Neural cell (in vitro differentiated cells): ENCODE measurements around the gene NPHP4. TPM values are rescaled to one million over a fixed set of nuclear protein-coding genes. Genes with fewer than 3 reads are reported as not detected.
A peak's percentile ranks its signal among the peaks of the same experiment; 100 is the strongest.

Experiments
- H2AFZ ChIP-seq: fragments of 200-600, 300-800 bp; sonication (generic), shearing (Covaris generic); 2 replicates; pipeline ENCODE4 v1.6.0; 2014; ENCODE audit warnings: low read depth, mild to moderate bottlenecking, antibody characterized with exemption, low read length, moderate library complexity
- H3F3A ChIP-seq: fragments of 200-600 bp; shearing (Covaris generic); 2 replicates; pipeline ENCODE4 v1.6.1; 2016; ENCODE audit warnings: mild to moderate bottlenecking, moderate library complexity, mixed read lengths, antibody characterized with exemption, low read length; ENCODE audit not compliant: insufficient read depth, poor library complexity, severe bottlenecking
- H3K27ac ChIP-seq: fragments of 200-600, 300-800 bp; sonication (generic), shearing (Covaris generic); 2 replicates; pipeline ENCODE4 v1.5.1; 2014; ENCODE audit warnings: mild to moderate bottlenecking, low read length, moderate library complexity
- H3K27me3 ChIP-seq: fragments of 300-800, 200-600 bp; sonication (generic), shearing (Covaris generic); 2 replicates; pipeline ENCODE4 v1.6.0; 2014; ENCODE audit warnings: mild to moderate bottlenecking, low read depth, low read length, moderate library complexity; ENCODE audit not compliant: insufficient read depth
- H3K36me3 ChIP-seq: fragments of 300-800, 200-600 bp; sonication (generic), shearing (Covaris generic); 2 replicates; pipeline ENCODE4 v1.5.1; 2014; ENCODE audit warnings: mild to moderate bottlenecking, antibody characterized with exemption, low read length, moderate library complexity; ENCODE audit not compliant: insufficient read depth
- H3K4me2 ChIP-seq: fragments of 300-800, 200-600 bp; sonication (generic), shearing (Covaris generic); 2 replicates; pipeline ENCODE4 v1.6.0; 2014; ENCODE audit warnings: mild to moderate bottlenecking, low read length
- H3K4me3 ChIP-seq: fragments of 300-800, 200-600 bp; sonication (generic), shearing (Covaris generic); 2 replicates; pipeline ENCODE4 v1.5.1; 2014; ENCODE audit warnings: mild to moderate bottlenecking, low read length, moderate library complexity
- H3K79me2 ChIP-seq: fragments of 200-600 bp; shearing (Covaris generic); replicated peaks from 2 replicates; pipeline ENCODE4 v1.6.0; 2014; ENCODE audit warnings: mild to moderate bottlenecking, low read length, moderate library complexity; ENCODE audit not compliant: insufficient read depth
- H3K9ac ChIP-seq: fragments of 300-800, 200-600 bp; sonication (generic), shearing (Covaris generic); 2 replicates; pipeline ENCODE4 v1.6.1; 2016; ENCODE audit warnings: mild to moderate bottlenecking, low read length, mixed read lengths
- H3K9me2 ChIP-seq: fragments of 200-600 bp; shearing (Covaris generic); 2 replicates; pipeline ENCODE4 v1.6.1; 2016; ENCODE audit warnings: mild to moderate bottlenecking, low read length, mixed read lengths; ENCODE audit not compliant: insufficient read depth
- H3K9me3 ChIP-seq: fragments of 200-600, 300-800 bp; sonication (generic), shearing (Covaris generic); 2 replicates; pipeline ENCODE4 v1.6.1; 2016; ENCODE audit warnings: mild to moderate bottlenecking, mixed run types, low read length, moderate library complexity, mixed read lengths
- H4K20me1 ChIP-seq: fragments of 200-600 bp; shearing (Covaris generic); 2 replicates; pipeline ENCODE4 v1.6.1; 2016; ENCODE audit warnings: mild to moderate bottlenecking, mixed run types; ENCODE audit not compliant: insufficient read depth
- EP300 ChIP-seq: fragments of 450-650 bp; conservative IDR thresholded peaks from 2 replicates; pipeline ENCODE4 v1.6.1; 2014; ENCODE audit warnings: antibody characterized with exemption, mild to moderate bottlenecking, moderate library complexity; ENCODE audit not compliant: poor library complexity, severe bottlenecking
- EZH2 ChIP-seq: fragments of 200-600, 300-800 bp; shearing (Covaris generic), sonication (generic); IDR thresholded peaks from 2 replicates; pipeline ENCODE4 v1.6.1; 2014; ENCODE audit warnings: antibody characterized with exemption, low read length, borderline replicate concordance, mild to moderate bottlenecking; ENCODE audit not compliant: insufficient read depth, poor library complexity, severe bottlenecking
- MXI1 ChIP-seq: fragments of 450-650 bp; conservative IDR thresholded peaks from 2 replicates; pipeline ENCODE4 v1.6.1; 2014; ENCODE audit warnings: antibody characterized with exemption, mild to moderate bottlenecking; ENCODE audit not compliant: poor library complexity, severe bottlenecking
- POLR2AphosphoS5 ChIP-seq: IDR thresholded peaks from 2 replicates; pipeline ENCODE4 v1.6.1; 2012
- RAD21 ChIP-seq: fragments of 450-650 bp; conservative IDR thresholded peaks from 2 replicates; pipeline ENCODE4 v1.6.1; 2014; ENCODE audit warnings: antibody characterized with exemption, mild to moderate bottlenecking, moderate library complexity
- SMC3 ChIP-seq: fragments of 450-650 bp; conservative IDR thresholded peaks from 2 replicates; pipeline ENCODE4 v1.6.1; 2014; ENCODE audit warnings: antibody characterized with exemption, mild to moderate bottlenecking, moderate library complexity; ENCODE audit not compliant: poor library complexity
- TAF1 ChIP-seq: IDR thresholded peaks from 2 replicates; pipeline ENCODE4 v1.6.1; 2012; ENCODE audit warnings: low read depth
- polyA plus RNA-seq: library from polyadenylated mRNA; depleted of rRNA; stranded (reverse); fragments of >200 nt; gene quantifications from 2 replicates; pipeline ENCODE4 v1.2.3, GENCODE V29; 2014
- TF ChIP-seq, protein P1 (sequence below): IDR thresholded peaks from 2 replicates; pipeline ENCODE4 v1.6.1; 2012; ENCODE audit warnings: borderline replicate concordance
- TF ChIP-seq, protein P2 (sequence below): fragments of 450-650 bp; IDR thresholded peaks from 2 replicates; pipeline ENCODE4 v1.5.1; 2014; ENCODE audit warnings: antibody characterized with exemption, mild to moderate bottlenecking, moderate library complexity; ENCODE audit not compliant: poor library complexity, severe bottlenecking

Gene NPHP4
- polyA plus RNA-seq, 1 donor from 2014 or later, result 17.1 TPM

DNA sequence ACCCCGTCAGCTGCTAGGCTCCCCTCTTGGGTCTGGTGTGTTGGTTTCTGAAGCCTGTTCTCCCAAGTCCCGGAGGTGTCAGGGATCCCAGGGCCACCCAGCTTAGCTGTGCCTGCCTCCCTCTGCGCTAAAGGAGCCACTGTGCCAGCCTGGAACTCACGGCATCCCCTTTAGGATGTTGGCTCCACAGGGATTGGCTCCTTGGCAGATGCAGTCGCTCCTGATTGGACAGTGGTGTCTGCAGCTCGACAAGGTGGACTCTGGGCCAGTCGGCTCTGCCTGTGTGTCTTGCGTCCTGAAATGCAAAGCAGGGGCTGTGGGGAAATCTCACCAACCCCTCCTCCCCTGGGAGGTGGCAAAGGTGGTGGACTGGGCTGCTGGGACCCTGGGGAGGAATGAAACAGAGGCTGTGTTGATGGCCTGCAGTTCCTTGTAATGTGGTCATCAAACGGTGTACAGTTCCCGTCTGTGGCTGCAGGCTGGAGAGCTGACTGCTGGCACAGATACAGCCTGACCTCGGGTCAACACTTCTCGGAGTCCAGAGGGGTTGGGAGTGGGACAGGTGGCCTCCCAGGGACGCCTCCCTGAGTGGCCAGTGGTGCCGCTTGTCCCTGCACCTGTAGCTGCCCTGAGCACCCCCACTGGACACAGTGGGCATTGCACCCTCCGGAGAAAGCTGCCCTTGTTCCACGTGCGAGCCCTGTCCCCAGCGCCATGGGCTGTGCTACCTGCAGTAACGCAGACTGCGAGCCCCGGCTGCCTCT is 41.9 kb upstream of the NPHP4 start:
- TF ChIP-seq, protein P1, sequence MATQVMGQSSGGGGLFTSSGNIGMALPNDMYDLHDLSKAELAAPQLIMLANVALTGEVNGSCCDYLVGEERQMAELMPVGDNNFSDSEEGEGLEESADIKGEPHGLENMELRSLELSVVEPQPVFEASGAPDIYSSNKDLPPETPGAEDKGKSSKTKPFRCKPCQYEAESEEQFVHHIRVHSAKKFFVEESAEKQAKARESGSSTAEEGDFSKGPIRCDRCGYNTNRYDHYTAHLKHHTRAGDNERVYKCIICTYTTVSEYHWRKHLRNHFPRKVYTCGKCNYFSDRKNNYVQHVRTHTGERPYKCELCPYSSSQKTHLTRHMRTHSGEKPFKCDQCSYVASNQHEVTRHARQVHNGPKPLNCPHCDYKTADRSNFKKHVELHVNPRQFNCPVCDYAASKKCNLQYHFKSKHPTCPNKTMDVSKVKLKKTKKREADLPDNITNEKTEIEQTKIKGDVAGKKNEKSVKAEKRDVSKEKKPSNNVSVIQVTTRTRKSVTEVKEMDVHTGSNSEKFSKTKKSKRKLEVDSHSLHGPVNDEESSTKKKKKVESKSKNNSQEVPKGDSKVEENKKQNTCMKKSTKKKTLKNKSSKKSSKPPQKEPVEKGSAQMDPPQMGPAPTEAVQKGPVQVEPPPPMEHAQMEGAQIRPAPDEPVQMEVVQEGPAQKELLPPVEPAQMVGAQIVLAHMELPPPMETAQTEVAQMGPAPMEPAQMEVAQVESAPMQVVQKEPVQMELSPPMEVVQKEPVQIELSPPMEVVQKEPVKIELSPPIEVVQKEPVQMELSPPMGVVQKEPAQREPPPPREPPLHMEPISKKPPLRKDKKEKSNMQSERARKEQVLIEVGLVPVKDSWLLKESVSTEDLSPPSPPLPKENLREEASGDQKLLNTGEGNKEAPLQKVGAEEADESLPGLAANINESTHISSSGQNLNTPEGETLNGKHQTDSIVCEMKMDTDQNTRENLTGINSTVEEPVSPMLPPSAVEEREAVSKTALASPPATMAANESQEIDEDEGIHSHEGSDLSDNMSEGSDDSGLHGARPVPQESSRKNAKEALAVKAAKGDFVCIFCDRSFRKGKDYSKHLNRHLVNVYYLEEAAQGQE, result no peak
- no peak for TF ChIP-seq EP300
- TF ChIP-seq, protein P2, sequence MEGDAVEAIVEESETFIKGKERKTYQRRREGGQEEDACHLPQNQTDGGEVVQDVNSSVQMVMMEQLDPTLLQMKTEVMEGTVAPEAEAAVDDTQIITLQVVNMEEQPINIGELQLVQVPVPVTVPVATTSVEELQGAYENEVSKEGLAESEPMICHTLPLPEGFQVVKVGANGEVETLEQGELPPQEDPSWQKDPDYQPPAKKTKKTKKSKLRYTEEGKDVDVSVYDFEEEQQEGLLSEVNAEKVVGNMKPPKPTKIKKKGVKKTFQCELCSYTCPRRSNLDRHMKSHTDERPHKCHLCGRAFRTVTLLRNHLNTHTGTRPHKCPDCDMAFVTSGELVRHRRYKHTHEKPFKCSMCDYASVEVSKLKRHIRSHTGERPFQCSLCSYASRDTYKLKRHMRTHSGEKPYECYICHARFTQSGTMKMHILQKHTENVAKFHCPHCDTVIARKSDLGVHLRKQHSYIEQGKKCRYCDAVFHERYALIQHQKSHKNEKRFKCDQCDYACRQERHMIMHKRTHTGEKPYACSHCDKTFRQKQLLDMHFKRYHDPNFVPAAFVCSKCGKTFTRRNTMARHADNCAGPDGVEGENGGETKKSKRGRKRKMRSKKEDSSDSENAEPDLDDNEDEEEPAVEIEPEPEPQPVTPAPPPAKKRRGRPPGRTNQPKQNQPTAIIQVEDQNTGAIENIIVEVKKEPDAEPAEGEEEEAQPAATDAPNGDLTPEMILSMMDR, result peak; percentile 73
- peak; percentile 35 for TF ChIP-seq SMC3
- no peak for TF ChIP-seq TAF1
- TF ChIP-seq EZH2, result no peak
- no peak for TF ChIP-seq POLR2AphosphoS5
- TF ChIP-seq MXI1, result no peak
- TF ChIP-seq RAD21, result no peak
- Histone ChIP-seq H3K4me3 (peak overlapping the region; percentile 52), H3K27ac (no peak overlapping the region), H3K36me3 (no peaks in the 10 kb centered on the region), H3K9me2 (no peaks in the 10 kb centered on the region), H3K4me2 (no peak overlapping the region), H3F3A (no peaks in the 10 kb centered on the region), H4K20me1 (no peaks in the 10 kb centered on the region), H3K27me3 (no peaks in the 10 kb centered on the region), H3K79me2 (no peaks in the 10 kb centered on the region), H2AFZ (no peak overlapping the region), H3K9me3 (no peaks in the 10 kb centered on the region), H3K9ac (peak overlapping the region; percentile 23)

DNA sequence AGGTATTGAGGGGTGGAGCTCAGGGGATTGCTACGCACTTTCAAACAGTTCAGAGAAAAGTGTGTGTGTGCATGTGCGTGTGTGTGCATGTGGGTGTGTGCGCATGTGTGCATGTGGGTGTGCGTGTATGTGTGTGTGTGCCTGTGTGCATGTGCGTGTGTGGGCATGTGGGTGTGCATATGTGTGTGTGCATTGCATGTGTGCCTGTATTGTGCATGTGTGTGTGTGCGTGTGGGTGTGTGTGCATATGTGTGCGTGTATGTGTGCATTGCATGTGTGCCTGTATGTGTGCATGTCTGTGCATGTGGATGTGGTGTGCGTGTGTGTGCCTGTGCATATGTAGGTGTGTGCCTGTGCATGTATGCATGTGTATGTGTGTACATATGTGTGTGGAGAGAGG is 40.9 kb upstream of the NPHP4 start:
- Histone ChIP-seq H3K27me3 (no peaks in the 10 kb centered on the region), H3K9me3 (no peaks in the 10 kb centered on the region), H3K9me2 (no peaks in the 10 kb centered on the region), H3K27ac (no peak overlapping the region), H3K4me3 (no peak overlapping the region), H3K36me3 (no peaks in the 10 kb centered on the region), H3K4me2 (no peak overlapping the region), H2AFZ (no peak overlapping the region), H3F3A (no peaks in the 10 kb centered on the region), H3K9ac (no peak overlapping the region), H3K79me2 (no peaks in the 10 kb centered on the region), H4K20me1 (no peaks in the 10 kb centered on the region)
- no peak for TF ChIP-seq POLR2AphosphoS5
- TF ChIP-seq EZH2, result no peak
- TF ChIP-seq, protein P2, result no peak
- TF ChIP-seq MXI1, result no peak
- no peak for TF ChIP-seq RAD21
- no peak for TF ChIP-seq EP300
- no peak for TF ChIP-seq TAF1
- no peak for TF ChIP-seq SMC3
- TF ChIP-seq, protein P1, result no peak
